CD8-positive, alpha-beta memory T cell (primary cell): Measurements from ENCODE around the gene SLC23A1. TPM values are rescaled to one million over a fixed set of nuclear protein-coding genes. Genes with fewer than 3 reads are reported as not detected.
A peak's percentile ranks its signal among the peaks of the same experiment; 100 is the strongest.
"Not testable (repeated sequence)": the region's sequence is repeated elsewhere in the genome, so short reads cannot be mapped to it uniquely, and the experiment has no call there.

Experiments
- CTCF ChIA-PET: fragments of 350-600 bp; sonication (Branson Sonifier 250); formaldehyde crosslinking; loops from one replicate; lab custom pipeline; 2021; ENCODE audit warnings: antibody characterized with exemption; lab: Charles Lee
- POLR2A ChIA-PET: fragments of 350-600 bp; sonication (Branson Sonifier 250); formaldehyde crosslinking; loops from one replicate; lab custom pipeline; 2021; ENCODE audit warnings: antibody characterized with exemption; lab: Charles Lee
- DNase-seq, 5 donors: peaks; one replicate each; pipeline versions ENCODE4 v3.0.0 to v3.0.0-alpha.2; 2020 to 2022; ENCODE audit warnings: mixed read lengths in 1 of 5
- H3K27ac ChIP-seq: one replicate; pipeline ENCODE4 v1.7.0; 2013; ENCODE audit warnings: low read depth, mild to moderate bottlenecking, low read length, moderate library complexity
- H3K27me3 ChIP-seq: 2 replicates; pipeline ENCODE4 v1.7.0; 2013; ENCODE audit warnings: low read length, mild to moderate bottlenecking; ENCODE audit not compliant: insufficient read depth, poor library complexity, severe bottlenecking
- H3K36me3 ChIP-seq: 2 replicates; pipeline ENCODE4 v1.7.0; 2013; ENCODE audit warnings: mild to moderate bottlenecking, low read length, moderate library complexity; ENCODE audit not compliant: insufficient read depth
- H3K4me1 ChIP-seq: 2 replicates; pipeline ENCODE4 v1.7.0; 2013; ENCODE audit warnings: mild to moderate bottlenecking, low read length, moderate library complexity; ENCODE audit not compliant: insufficient read depth
- H3K4me3 ChIP-seq: 2 replicates; pipeline ENCODE4 v1.7.0; 2013; ENCODE audit warnings: mild to moderate bottlenecking, low read length
- H3K9me3 ChIP-seq: 2 replicates; pipeline ENCODE4 v1.7.0; 2013; ENCODE audit warnings: mild to moderate bottlenecking, low read length
- H3K27ac Mint-ChIP-seq, 8 donors: one replicate each; pipeline ENCODE4 v1.8.0; 2020 to 2021; ENCODE audit warnings: mixed read lengths in 8 of 8, mild to moderate bottlenecking in 6 of 8, inconsistent platforms in 3 of 8, moderate library complexity in 3 of 8
- H3K27me3 Mint-ChIP-seq, 2 donors: one replicate each; pipeline ENCODE4 v1.8.0; 2020 to 2021; ENCODE audit warnings: mixed read lengths in 2 of 2, mild to moderate bottlenecking in 1 of 2, moderate library complexity in 1 of 2
- H3K36me3 Mint-ChIP-seq, 3 donors: one replicate each; pipeline ENCODE4 v1.8.0; 2020 to 2021; ENCODE audit warnings: mixed read lengths in 3 of 3, inconsistent platforms in 1 of 3, mild to moderate bottlenecking in 1 of 3
- H3K4me1 Mint-ChIP-seq, 3 donors: one replicate each; pipeline ENCODE4 v1.8.0; 2020 to 2021; ENCODE audit warnings: mixed read lengths in 3 of 3, inconsistent platforms in 1 of 3, mild to moderate bottlenecking in 1 of 3
- H3K4me3 Mint-ChIP-seq, 7 donors: one replicate each; pipeline ENCODE4 v1.8.0; 2020 to 2021; ENCODE audit warnings: mixed read lengths in 7 of 7, mild to moderate bottlenecking in 6 of 7, moderate library complexity in 4 of 7, inconsistent platforms in 2 of 7
- H3K9me3 Mint-ChIP-seq, 5 donors: one replicate each; pipeline ENCODE4 v1.8.0; 2020 to 2022; ENCODE audit warnings: mixed read lengths in 5 of 5, mild to moderate bottlenecking in 3 of 5, moderate library complexity in 2 of 5, inconsistent platforms in 1 of 5
- polyA plus RNA-seq: library from polyadenylated mRNA; unstranded; fragments of 300-500 nt; fragmentation: Illumina TruSeq; gene quantifications from one replicate; pipeline ENCODE4 v1.2.3, GENCODE V29; 2021
- total RNA-seq, 2 experiments: library from RNA; stranded (reverse); gene quantifications; one replicate each; pipeline ENCODE4 v1.2.3, GENCODE V29; 2021

Gene SLC23A1
- total and polyA plus RNA-seq, 3 experiments from 2014 or later: 0.33 TPM; not detected in 2

DNA sequence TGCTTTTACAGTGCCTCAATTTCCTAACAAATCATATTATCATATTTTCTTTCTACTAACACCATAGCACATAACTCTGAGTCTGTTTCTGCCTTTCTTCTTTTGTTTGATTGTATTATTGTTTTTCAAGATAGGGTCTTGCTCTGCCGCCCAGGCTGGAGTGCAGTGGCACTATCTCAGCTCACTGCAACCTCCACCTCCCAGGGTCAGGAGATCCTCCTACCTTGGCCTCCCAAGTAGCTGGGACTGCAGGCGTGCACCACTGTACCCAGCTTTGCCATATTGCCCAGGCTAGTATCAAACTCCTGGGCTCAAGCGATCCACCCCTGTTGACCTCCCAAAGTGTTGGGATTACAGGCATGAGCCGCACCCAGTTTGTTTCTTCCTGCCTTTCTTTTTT lies 22.7 kb downstream of the SLC23A1 start:
- Mint-ChIP-seq H3K4me3 (no peak overlapping the region), H3K36me3 (peaks cover 0 to 50% (median 12%) of the 10 kb centered on the region in 3 donors), H3K27ac (no peak overlapping the region), H3K9me3 (no peaks in the 10 kb centered on the region), H3K4me1 (peaks cover 21 to 48% (median 40%) of the 10 kb centered on the region in 3 donors), H3K27me3 (no peaks in the 10 kb centered on the region)
- ChIA-PET CTCF (no interaction called here), POLR2A (interaction anchor here (1.2 kb wide), 1 partner anchor 19 kb away, joined by 4 read pairs; the partner anchor contains the start of gene PAIP2)
- peaks cover 10% of the 10 kb centered on the region for H3K4me1 ChIP-seq
- DNase-seq: no peak
- no peaks in the 10 kb centered on the region for H3K27me3 ChIP-seq
- H3K4me3 ChIP-seq: no peak overlapping the region
- H3K9me3 ChIP-seq: no peaks in the 10 kb centered on the region
- H3K27ac ChIP-seq: no peak overlapping the region
- H3K36me3 ChIP-seq: peaks cover 10% of the 10 kb centered on the region

DNA sequence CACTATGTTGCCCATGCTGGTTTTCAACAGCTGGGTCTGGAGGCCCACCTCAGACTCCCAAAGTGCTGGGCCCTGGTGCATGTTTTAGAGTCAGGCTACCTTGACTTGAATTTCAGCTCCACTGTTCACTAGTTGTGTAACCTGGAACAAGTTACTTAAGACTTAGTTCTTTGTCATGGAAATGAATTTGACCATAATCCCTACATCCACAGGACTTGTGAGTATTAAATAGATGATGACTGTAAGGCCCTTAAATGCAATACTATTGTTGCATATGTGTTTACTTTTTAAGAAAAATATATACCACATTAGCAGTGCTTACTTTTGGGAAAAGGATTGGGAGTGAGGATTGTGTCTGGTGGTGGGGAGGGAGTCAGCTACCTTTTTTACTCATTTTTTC lies 25.0 kb downstream of the SLC23A1 start:
- Histone ChIP-seq H3K4me3 (no peak overlapping the region), H3K27me3 (no peaks in the 10 kb centered on the region), H3K36me3 (no peaks in the 10 kb centered on the region), H3K27ac (no peak overlapping the region), H3K9me3 (no peaks in the 10 kb centered on the region), H3K4me1 (peaks cover 10% of the 10 kb centered on the region)
- ChIA-PET CTCF (interaction anchor here (1.6 kb wide), 1 partner anchor 11 kb away, joined by 3 read pairs; no protein-coding TSS in a partner anchor), POLR2A (interaction anchor here (0.7 kb wide), 1 partner anchor 91 kb away, joined by 4 read pairs; no protein-coding TSS in a partner anchor)
- H3K4me1 Mint-ChIP-seq: peaks cover 27 to 62% (median 51%) of the 10 kb centered on the region in 3 donors
- peaks cover 7 to 45% (median 13%) of the 10 kb centered on the region in 3 donors for H3K36me3 Mint-ChIP-seq
- no peak for DNase-seq
- peaks cover 0 to 4% (median 0%) of the 10 kb centered on the region in 5 donors for H3K9me3 Mint-ChIP-seq
- no peaks in the 10 kb centered on the region for H3K27me3 Mint-ChIP-seq
- no peak overlapping the region for H3K4me3 Mint-ChIP-seq
- H3K27ac Mint-ChIP-seq: no peak overlapping the region

DNA sequence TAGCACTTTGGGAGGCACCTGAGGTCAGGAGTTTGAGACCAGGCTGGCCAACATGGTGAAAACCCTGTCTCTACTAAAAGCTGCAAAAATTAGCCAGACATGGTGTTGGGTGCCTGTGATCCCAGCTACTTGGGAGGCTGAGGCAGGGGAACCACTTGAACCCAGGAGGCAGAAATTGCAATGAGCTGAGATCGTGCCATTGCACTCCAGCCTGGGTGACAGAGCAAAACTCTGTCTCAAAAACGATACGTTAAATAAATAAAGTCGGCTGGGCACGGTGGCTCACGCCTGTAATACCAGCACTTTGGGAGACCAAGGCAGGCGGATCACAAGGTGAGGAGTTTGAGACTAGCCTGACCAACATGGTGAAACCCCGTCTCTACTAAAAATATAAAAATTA lies 27.2 kb downstream of the SLC23A1 start:
- H3K9me3 Mint-ChIP-seq, H3K9me3 ChIP-seq, DNase-seq, H3K27me3 Mint-ChIP-seq, POLR2A ChIA-PET, H3K27ac Mint-ChIP-seq, H3K36me3 ChIP-seq, CTCF ChIA-PET, H3K27ac ChIP-seq, H3K4me3 Mint-ChIP-seq, H3K4me3 ChIP-seq, H3K27me3 ChIP-seq: not testable (repeated sequence)
- H3K36me3 Mint-ChIP-seq: peaks cover 7 to 54% (median 14%) of the 10 kb centered on the region in 3 donors
- peaks cover 10% of the 10 kb centered on the region for H3K4me1 ChIP-seq
- H3K4me1 Mint-ChIP-seq: peaks cover 41 to 71% (median 61%) of the 10 kb centered on the region in 3 donors

DNA sequence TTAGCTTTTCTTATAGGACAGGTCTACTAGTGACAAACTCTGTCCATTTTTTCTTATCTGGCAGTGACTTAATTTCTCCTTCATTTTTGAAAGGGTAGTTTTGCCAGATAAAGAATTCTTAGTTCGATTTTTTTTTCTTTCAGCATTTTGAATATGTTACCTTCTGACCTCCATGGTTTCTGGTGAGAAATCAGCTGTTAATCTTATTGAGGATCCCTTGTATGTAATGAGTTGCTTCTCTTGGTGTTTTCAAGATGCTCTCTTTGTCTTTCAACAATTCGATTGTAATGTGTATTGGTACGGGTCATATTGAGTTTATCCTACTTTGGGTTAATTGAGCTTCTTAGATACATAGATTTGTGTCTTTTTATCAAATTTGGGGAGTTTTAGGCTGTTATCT lies 28.9 kb downstream of the SLC23A1 start:
- ChIA-PET POLR2A (no interaction called here), CTCF (interaction anchor here (1.3 kb wide), 1 partner anchor 10 kb away, joined by 4 read pairs; no protein-coding TSS in a partner anchor)
- H3K36me3 Mint-ChIP-seq: peaks cover 7 to 46% (median 14%) of the 10 kb centered on the region in 3 donors
- Histone ChIP-seq H3K4me3 (no peak overlapping the region), H3K36me3 (peaks cover 8% of the 10 kb centered on the region), H3K27ac (no peak overlapping the region), H3K27me3 (no peaks in the 10 kb centered on the region), H3K9me3 (no peaks in the 10 kb centered on the region), H3K4me1 (peaks cover 10% of the 10 kb centered on the region)
- no peaks in the 10 kb centered on the region for H3K27me3 Mint-ChIP-seq
- peak overlapping the region in 2 of 7 donors; percentile 21 to 28 for H3K4me3 Mint-ChIP-seq
- peaks cover 44 to 71% (median 60%) of the 10 kb centered on the region in 3 donors for H3K4me1 Mint-ChIP-seq
- DNase-seq: no peak
- peaks cover 0 to 4% (median 0%) of the 10 kb centered on the region in 5 donors for H3K9me3 Mint-ChIP-seq
- peak overlapping the region in 1 of 8 donors; percentile 58 for H3K27ac Mint-ChIP-seq

DNA sequence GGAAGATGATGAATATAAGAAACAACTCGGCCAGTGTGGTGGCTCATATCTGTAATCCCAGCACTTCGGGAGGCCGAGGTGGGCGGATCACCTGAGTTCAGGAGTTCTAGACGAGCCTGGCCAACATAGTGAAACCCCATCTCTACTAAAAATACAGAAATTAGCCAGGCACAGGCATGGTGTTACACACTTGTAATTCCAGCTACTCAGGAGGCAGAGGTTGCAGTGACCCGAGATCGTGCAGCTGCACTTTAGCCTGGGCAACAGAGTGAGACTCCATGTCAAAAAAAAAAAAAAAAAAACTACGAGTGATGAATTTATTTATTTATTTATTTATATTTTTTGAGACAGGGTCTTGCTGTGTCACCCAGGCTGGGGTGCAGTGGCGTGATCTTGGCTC lies 35.2 kb downstream of the SLC23A1 start:
- not testable (repeated sequence) for H3K9me3 Mint-ChIP-seq, H3K27ac Mint-ChIP-seq, H3K9me3 ChIP-seq, DNase-seq, H3K27me3 ChIP-seq, H3K27me3 Mint-ChIP-seq, H3K27ac ChIP-seq, H3K4me3 ChIP-seq
- ChIA-PET CTCF (interaction anchor here (0.8 kb wide), 1 partner anchor 9 kb away, joined by 4 read pairs; no protein-coding TSS in a partner anchor), POLR2A (interaction anchor here (0.6 kb wide), 1 partner anchor 215 kb away, joined by 3 read pairs; no protein-coding TSS in a partner anchor)
- H3K4me1 Mint-ChIP-seq: peaks cover 54 to 78% (median 72%) of the 10 kb centered on the region in 3 donors
- Histone ChIP-seq H3K4me1 (peaks cover 27% of the 10 kb centered on the region), H3K36me3 (peaks cover 13% of the 10 kb centered on the region)
- H3K4me3 Mint-ChIP-seq: peak overlapping the region in 1 of 7 donors; percentile 13
- H3K36me3 Mint-ChIP-seq: peaks cover 4 to 50% (median 9%) of the 10 kb centered on the region in 3 donors

DNA sequence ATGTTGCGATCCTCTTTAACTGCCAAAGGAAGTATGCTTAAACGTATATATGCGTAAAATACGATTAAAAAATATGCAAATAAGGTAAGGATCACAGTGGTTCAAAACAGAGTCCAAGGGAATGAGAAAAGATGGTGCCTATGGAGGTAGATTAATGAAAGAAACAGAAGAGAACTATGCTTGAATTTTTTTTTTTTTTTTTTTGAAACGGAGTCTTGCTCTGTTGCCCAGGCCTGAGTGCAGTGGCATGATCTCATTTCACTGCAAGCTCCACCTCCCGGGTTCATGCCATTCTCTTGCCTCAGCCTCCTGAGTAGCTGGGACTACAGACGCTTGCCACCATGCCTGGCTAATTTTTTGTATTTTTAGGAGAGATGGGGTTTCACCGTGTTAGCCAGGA lies 37.7 kb downstream of the SLC23A1 start:
- Mint-ChIP-seq H3K4me1 (peaks cover 56 to 78% (median 72%) of the 10 kb centered on the region in 3 donors), H3K36me3 (peaks cover 4 to 52% (median 9%) of the 10 kb centered on the region in 3 donors), H3K27ac (peak overlapping the region in 3 of 8 donors; percentile 51 to 67 (median 55)), H3K4me3 (peak overlapping the region in 5 of 7 donors; percentile 2 to 45 (median 34))
- H3K4me3 ChIP-seq, H3K27me3 Mint-ChIP-seq, H3K9me3 Mint-ChIP-seq, H3K36me3 ChIP-seq, DNase-seq, CTCF ChIA-PET, H3K27ac ChIP-seq, H3K9me3 ChIP-seq, H3K27me3 ChIP-seq, POLR2A ChIA-PET: not testable (repeated sequence)
- peaks cover 36% of the 10 kb centered on the region for H3K4me1 ChIP-seq

DNA sequence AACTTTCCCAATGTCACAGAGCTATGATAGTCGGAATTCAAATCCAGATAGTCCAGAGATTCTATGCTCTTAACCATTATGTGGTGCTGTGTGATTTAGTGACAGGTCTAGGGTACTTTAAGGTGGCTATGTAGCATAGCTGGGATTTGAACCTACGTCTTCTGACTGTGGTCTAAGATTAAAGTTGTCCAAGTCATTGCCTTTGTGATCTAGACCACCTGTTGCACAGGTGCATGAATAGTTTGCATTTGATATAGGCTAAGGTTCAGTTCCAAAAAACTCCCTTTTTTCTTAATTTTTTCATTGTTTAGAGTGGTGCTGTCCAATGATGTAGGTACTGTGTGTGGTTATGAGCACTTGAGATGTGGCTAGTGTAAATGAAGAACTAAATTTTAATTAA lies 38.9 kb downstream of the SLC23A1 start:
- Mint-ChIP-seq H3K4me1 (peaks cover 53 to 75% (median 68%) of the 10 kb centered on the region in 3 donors), H3K27ac (peak overlapping the region in 4 of 8 donors; percentile 17 to 67 (median 20)), H3K4me3 (peak overlapping the region; percentile 56 to 97 (median 79)), H3K36me3 (peaks cover 4 to 52% (median 9%) of the 10 kb centered on the region in 3 donors), H3K27me3 (no peaks in the 10 kb centered on the region), H3K9me3 (no peaks in the 10 kb centered on the region)
- POLR2A ChIA-PET: interaction anchor here (0.6 to 0.7 kb wide), 2 partner anchors 47 to 52 kb away, joined by 5 to 8 read pairs; no protein-coding TSS in a partner anchor
- peaks cover 5% of the 10 kb centered on the region for H3K36me3 ChIP-seq
- peak overlapping the region; percentile 32 for H3K4me3 ChIP-seq
- H3K9me3 ChIP-seq: no peaks in the 10 kb centered on the region
- DNase-seq: no peak
- no peaks in the 10 kb centered on the region for H3K27me3 ChIP-seq
- peaks cover 36% of the 10 kb centered on the region for H3K4me1 ChIP-seq
- CTCF ChIA-PET: interaction anchor here (0.7 to 1.6 kb wide), 3 partner anchors 10 to 50 kb away, joined by 3 to 4 read pairs (median 3); no protein-coding TSS in a partner anchor
- no peak overlapping the region for H3K27ac ChIP-seq

DNA sequence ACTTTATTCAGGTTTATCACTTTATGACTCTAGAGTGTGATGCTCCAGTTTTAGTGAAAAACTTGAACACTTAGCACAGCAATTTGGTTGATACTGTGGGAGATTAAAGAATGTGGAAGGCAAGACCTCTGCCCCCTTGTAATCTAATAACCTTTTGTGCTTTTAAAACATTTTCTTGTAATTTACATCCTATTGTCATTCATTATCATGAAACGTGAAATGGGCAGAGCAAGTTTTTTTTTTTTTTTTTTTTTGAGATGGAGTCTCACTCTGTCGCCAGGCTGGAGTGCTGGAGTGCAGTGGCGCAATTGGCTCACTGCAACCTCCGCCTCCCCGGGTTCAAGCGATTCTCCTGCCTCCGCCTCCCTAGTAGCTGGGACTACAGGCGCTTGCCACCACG lies 39.6 kb downstream of the SLC23A1 start:
- Histone ChIP-seq H3K27ac (no peak overlapping the region), H3K4me3 (peak overlapping the region; percentile 87), H3K4me1 (peaks cover 36% of the 10 kb centered on the region), H3K9me3 (no peaks in the 10 kb centered on the region), H3K27me3 (no peaks in the 10 kb centered on the region), H3K36me3 (peaks cover 5% of the 10 kb centered on the region)
- Mint-ChIP-seq H3K36me3 (peaks cover 4 to 50% (median 7%) of the 10 kb centered on the region in 3 donors), H3K27me3 (no peaks in the 10 kb centered on the region), H3K27ac (peak overlapping the region in 7 of 8 donors; percentile 11 to 99 (median 98)), H3K9me3 (no peaks in the 10 kb centered on the region), H3K4me3 (peak overlapping the region; percentile 93 to 100 (median 97)), H3K4me1 (peaks cover 49 to 71% (median 61%) of the 10 kb centered on the region in 3 donors)
- DNase-seq: no peak
- ChIA-PET POLR2A (interaction anchor here (0.6 to 0.7 kb wide), 2 partner anchors 46 to 52 kb away, joined by 5 to 8 read pairs; no protein-coding TSS in a partner anchor), CTCF (interaction anchor here (0.7 to 1.6 kb wide), 3 partner anchors 10 to 49 kb away, joined by 3 to 4 read pairs (median 3); no protein-coding TSS in a partner anchor)
